PFSK-1 (cell line): Measurements from ENCODE around the gene NCOR1.

Experiments
- POLR2AphosphoS5 ChIP-seq: IDR thresholded peaks from 2 replicates; pipeline ENCODE4 v1.6.1; 2012; ENCODE audit warnings: low read depth, mild to moderate bottlenecking, control low read depth, low read length, moderate library complexity
- REST ChIP-seq, 2 experiments: IDR thresholded peaks; 2 replicates each; pipeline versions ENCODE4 v1.6.1 to v1.8.0; 2011 to 2012; ENCODE audit warnings: low read depth in 2 of 2, low read length in 2 of 2, control low read depth in 1 of 2, inconsistent platforms in 1 of 2, mild to moderate bottlenecking in 1 of 2, moderate library complexity in 1 of 2; ENCODE audit not compliant: insufficient read depth in 1 of 2
- TAF1 ChIP-seq: IDR thresholded peaks from 2 replicates; pipeline ENCODE4 v1.6.1; 2012; ENCODE audit warnings: low read length, control low read depth, borderline replicate concordance; ENCODE audit not compliant: insufficient read depth

GRCh38 chr17:16001226-16001897 lies 214.0 kb downstream of the NCOR1 start:
- TF ChIP-seq POLR2AphosphoS5 (no peak), REST (IDR thresholded peaks at IDR 0.05; ENCODE audit: insufficient read depth in 1 of 2, low read depth in 2 of 2, low read length in 2 of 2) (no peak), TAF1 (no peak)
